22Rv1 (cell line): ENCODE data around the gene TK2.

Experiments
- H3K27ac ChIP-seq: fragments of 450-650 bp; 2 replicates; pipeline ENCODE4 v1.5.1; 2017
- ZFX ChIP-seq: fragments of 450-650 bp; IDR thresholded peaks from 2 replicates; pipeline ENCODE4 v1.6.1; 2017; ENCODE audit warnings: antibody characterized with exemption, borderline replicate concordance
- TF ChIP-seq, protein P1 (sequence below): fragments of 450-650 bp; IDR thresholded peaks from 2 replicates; pipeline ENCODE4 v1.5.1; 2017; ENCODE audit warnings: mild to moderate bottlenecking

The TK2 gene

DNA sequence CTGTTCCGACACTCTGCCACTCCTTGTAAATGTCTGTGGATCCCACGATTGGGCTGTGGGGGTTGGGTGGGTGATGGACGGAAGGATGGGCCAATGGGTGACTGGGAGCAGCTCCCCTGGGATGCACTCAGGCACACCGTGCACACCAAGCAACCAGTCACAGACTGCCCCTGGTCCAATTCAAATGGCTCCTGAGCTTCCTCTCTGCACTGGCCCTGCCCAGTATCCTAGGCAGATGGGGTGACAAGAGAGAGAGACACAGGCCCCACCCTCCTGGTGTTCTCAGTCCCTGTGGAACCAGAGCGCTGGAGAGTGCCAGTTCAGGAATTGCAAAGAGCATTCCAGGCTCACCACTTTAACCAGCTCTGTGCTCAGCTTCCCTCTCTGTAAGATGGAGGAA, 90.0 kb downstream of the TK2 start:
- H3K27ac ChIP-seq: no peak overlapping the region
- no peak for TF ChIP-seq ZFX
- TF ChIP-seq, protein P1, sequence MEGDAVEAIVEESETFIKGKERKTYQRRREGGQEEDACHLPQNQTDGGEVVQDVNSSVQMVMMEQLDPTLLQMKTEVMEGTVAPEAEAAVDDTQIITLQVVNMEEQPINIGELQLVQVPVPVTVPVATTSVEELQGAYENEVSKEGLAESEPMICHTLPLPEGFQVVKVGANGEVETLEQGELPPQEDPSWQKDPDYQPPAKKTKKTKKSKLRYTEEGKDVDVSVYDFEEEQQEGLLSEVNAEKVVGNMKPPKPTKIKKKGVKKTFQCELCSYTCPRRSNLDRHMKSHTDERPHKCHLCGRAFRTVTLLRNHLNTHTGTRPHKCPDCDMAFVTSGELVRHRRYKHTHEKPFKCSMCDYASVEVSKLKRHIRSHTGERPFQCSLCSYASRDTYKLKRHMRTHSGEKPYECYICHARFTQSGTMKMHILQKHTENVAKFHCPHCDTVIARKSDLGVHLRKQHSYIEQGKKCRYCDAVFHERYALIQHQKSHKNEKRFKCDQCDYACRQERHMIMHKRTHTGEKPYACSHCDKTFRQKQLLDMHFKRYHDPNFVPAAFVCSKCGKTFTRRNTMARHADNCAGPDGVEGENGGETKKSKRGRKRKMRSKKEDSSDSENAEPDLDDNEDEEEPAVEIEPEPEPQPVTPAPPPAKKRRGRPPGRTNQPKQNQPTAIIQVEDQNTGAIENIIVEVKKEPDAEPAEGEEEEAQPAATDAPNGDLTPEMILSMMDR: no peak

DNA sequence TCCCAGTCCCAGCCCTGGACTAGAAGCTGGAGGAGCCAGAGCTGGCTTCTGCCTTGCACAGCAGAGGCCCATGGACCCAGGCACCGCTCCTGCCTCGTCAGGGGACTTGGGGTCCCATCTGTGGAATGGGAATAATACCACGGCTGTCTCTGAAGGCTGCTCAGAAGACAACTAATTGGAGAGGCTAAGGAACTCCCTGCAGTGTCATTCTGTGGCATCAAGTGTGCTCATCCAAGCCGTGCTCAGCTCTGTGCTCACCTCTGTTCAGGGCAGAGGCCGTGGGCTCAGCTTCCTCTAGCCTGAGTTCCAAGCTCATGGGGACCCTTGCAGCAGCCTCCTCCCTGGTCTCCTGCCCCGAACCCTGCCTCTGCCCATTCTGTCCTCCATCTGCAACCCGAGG, 91.1 kb downstream of the TK2 start:
- H3K27ac ChIP-seq: no peak overlapping the region
- TF ChIP-seq, protein P1: no peak
- TF ChIP-seq ZFX: no peak

DNA sequence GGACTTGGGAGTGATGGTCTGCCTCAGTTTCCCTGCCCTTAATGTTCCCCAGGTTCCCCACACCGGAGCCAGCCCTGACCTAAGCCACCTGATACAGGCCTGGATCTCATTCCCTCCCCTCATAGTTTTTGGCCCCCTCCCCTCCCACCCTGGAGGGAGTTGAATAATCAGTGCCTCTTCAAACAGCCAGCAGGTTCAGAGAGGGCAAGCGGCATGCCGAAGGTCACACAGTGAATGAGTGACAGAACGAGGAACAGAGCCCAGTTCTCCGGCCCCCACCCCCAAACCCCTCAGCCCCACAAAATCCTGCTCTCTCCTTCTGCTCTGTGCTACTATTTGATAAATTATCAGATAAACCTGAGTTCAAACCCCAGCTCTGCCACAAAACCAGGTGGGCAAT, 91.6 kb downstream of the TK2 start:
- no peak overlapping the region for H3K27ac ChIP-seq
- no peak for TF ChIP-seq ZFX
- TF ChIP-seq, protein P1: no peak
